ENCODE results near the gene ERP44.

Gene ERP44

GRCh38 chr9:99936947-99937587 is 161.7 kb downstream of the ERP44 start:
- DNase-seq (ENCODE audit: low read depth) = no peak

- DNase-seq (ENCODE audit: low read depth) = no peak
These were observed 167.5 kb downstream of the ERP44 start for GRCh38 chr9:99931155-99931840.

- no peak for DNase-seq (ENCODE audit: low read depth)
These were observed 169.1 kb downstream of the ERP44 start for GRCh38 chr9:99929652-99930051.
